Measurements from ENCODE around the gene MYO9A.
"Not testable (repeated sequence)": the region's sequence is repeated elsewhere in the genome, so short reads cannot be mapped to it uniquely, and the experiment has no call there.

MYO9A gene

DNA sequence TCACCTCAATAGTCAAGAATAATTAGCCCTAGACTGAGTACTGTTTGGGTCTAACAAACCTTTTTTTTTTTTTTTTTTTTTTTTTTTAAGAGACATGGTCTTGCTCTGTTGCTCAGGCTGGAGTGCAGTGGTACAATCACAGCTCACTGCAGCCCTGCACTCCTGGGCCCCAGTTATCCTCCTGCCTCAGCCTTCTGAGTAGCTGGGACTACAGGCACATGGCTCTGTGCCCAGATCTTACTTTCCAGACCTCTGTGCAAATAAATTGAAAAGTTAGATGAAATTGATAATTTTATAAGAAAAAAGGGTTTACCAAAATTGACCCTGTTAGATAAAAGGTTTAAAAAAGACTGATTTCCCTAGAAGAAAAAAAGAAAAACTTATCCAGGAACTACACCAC, 228.6 kb downstream of the MYO9A start:
- H3K4me3 Mint-ChIP-seq, result no peak overlapping the region
- H3K9me3 Mint-ChIP-seq, result no peaks in the 10 kb centered on the region
- H3K27ac Mint-ChIP-seq, result no peak overlapping the region
- peaks cover 50% of the 10 kb centered on the region for H3K36me3 Mint-ChIP-seq (ENCODE audit: low read depth)
- H3K4me1 Mint-ChIP-seq, result no peaks in the 10 kb centered on the region
- no peaks in the 10 kb centered on the region for H3K27me3 Mint-ChIP-seq (ENCODE audit: low read depth)
- no peak for TF ChIP-seq CTCF (IDR thresholded peaks at IDR 0.05; ENCODE audit: unreplicated experiment in 3 of 3)

DNA sequence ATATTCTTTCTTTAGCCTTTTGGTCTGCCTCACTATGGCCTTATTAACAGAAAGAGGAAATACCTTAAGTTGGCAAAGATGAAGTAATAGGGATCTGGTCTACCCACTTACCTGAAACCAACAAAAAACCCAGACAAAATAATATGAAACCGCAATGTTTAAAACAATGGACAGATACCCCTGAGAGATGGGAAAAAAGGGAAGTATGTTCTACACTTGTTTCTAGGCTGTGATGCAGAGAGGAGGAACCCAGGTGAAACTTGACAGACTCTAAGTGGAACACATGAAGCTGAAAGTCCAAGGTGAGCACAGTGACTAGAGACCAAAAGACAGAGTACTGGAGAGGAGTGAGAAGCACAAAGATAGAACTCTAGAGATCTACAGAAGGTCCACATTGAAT, 229.2 kb downstream of the MYO9A start:
- Mint-ChIP-seq H3K27me3 (ENCODE audit: low read depth) (no peaks in the 10 kb centered on the region), H3K4me1 (no peaks in the 10 kb centered on the region)
- no peak for TF ChIP-seq CTCF (IDR thresholded peaks at IDR 0.05; ENCODE audit: unreplicated experiment in 3 of 3)

GRCh38 chr15:71885390-71885789, 232.6 kb downstream of the MYO9A start:
- Mint-ChIP-seq H3K27me3 (ENCODE audit: low read depth) (no peaks in the 10 kb centered on the region), H3K4me1 (no peaks in the 10 kb centered on the region), H3K9me3 (no peaks in the 10 kb centered on the region), H3K27ac (no peak overlapping the region), H3K4me3 (no peak overlapping the region), H3K36me3 (ENCODE audit: low read depth) (peaks cover 50% of the 10 kb centered on the region)
- TF ChIP-seq CTCF (IDR thresholded peaks at IDR 0.05; ENCODE audit: unreplicated experiment in 3 of 3), result no peak

More for the DNA sequence above, 229.2 kb downstream of the MYO9A start:
- H3K27ac Mint-ChIP-seq, result no peak overlapping the region
- peaks cover 50% of the 10 kb centered on the region for H3K36me3 Mint-ChIP-seq (ENCODE audit: low read depth)
- no peaks in the 10 kb centered on the region for H3K9me3 Mint-ChIP-seq
- no peak overlapping the region for H3K4me3 Mint-ChIP-seq

DNA sequence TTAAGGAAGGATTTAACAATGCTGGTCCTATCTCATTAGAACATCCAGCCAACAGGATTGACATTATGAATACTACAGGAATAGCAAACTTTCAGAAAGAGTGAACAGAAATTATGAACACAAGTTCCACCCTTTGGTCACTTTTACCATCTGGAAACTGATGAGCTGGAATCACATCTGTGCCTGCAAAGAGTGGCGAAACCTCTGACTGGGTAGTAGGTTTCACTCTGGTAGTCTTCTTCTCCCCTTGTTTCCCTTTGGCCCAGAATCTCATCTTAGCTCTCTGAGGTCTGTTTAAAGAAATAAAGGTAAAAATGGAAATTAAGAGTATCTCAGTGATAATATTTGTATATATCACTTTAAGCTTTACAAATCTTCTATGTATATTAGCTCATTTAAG, 234.5 kb downstream of the MYO9A start:
- TF ChIP-seq CTCF (IDR thresholded peaks at IDR 0.05; ENCODE audit: unreplicated experiment in 3 of 3), result no peak
- Mint-ChIP-seq H3K27me3 (ENCODE audit: low read depth) (no peaks in the 10 kb centered on the region), H3K4me3 (no peak overlapping the region), H3K4me1 (no peaks in the 10 kb centered on the region), H3K9me3 (no peaks in the 10 kb centered on the region), H3K27ac (no peak overlapping the region), H3K36me3 (ENCODE audit: low read depth) (peaks cover 60% of the 10 kb centered on the region)

DNA sequence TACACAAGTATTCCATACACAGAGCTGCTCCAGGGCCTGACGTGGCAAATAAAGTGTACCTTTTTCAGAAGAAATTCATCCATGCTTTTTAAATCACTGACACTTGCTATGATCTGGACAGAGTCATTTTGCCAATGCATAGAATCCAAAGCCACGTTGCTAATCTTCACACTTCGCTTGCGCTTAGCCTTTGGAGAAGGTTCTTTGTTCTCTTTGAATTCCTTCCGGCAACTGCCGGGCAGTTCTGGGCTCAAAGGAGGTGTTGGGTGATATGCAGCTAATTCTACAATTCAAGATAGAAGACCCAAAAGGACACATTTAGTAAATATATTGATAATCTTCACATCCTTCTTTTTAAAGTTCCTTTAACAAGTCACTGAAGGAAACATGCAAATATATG, 237.7 kb downstream of the MYO9A start:
- Mint-ChIP-seq H3K27ac (no peak overlapping the region), H3K4me3 (no peak overlapping the region), H3K27me3 (ENCODE audit: low read depth) (no peaks in the 10 kb centered on the region), H3K36me3 (ENCODE audit: low read depth) (peaks cover 56% of the 10 kb centered on the region), H3K4me1 (no peaks in the 10 kb centered on the region), H3K9me3 (no peaks in the 10 kb centered on the region)
- TF ChIP-seq CTCF (IDR thresholded peaks at IDR 0.05; ENCODE audit: unreplicated experiment in 3 of 3), result no peak

DNA sequence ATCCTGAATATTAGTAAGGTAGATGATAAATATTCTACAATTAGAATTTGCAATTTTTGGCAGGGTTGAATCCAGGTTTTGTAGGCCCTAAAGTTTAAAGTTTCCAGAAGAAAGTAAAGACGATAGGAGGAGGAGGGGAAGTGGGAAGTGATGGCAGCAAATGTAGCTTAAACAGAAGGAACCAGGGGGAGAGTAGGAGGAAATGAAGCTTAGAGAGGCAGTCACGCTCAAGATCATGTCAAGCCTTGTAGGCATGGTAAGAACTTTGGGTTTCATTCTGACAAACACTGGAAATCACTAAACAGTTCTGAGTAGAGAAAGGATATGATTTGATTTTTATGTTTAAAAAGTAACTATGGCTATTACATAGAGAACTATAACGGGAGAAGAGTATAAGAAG, 243.7 kb downstream of the MYO9A start:
- Mint-ChIP-seq H3K9me3 (no peaks in the 10 kb centered on the region), H3K4me1 (peaks cover 9% of the 10 kb centered on the region)

GRCh38 chr15:71858232-71858631, 259.7 kb downstream of the MYO9A start:
- not testable (repeated sequence) for H3K9me3 Mint-ChIP-seq, H3K4me1 Mint-ChIP-seq
- H3K36me3 Mint-ChIP-seq (ENCODE audit: low read depth), result peaks cover 55% of the 10 kb centered on the region

More for the DNA sequence above, 243.7 kb downstream of the MYO9A start:
- Mint-ChIP-seq H3K27ac (no peak overlapping the region), H3K36me3 (ENCODE audit: low read depth) (peaks cover 45% of the 10 kb centered on the region), H3K4me3 (no peak overlapping the region), H3K27me3 (ENCODE audit: low read depth) (no peaks in the 10 kb centered on the region)
- TF ChIP-seq CTCF (IDR thresholded peaks at IDR 0.05; ENCODE audit: unreplicated experiment in 3 of 3), result no peak

More at GRCh38 chr15:71858232-71858631, 259.7 kb downstream of the MYO9A start:
- not testable (repeated sequence) for H3K4me3 Mint-ChIP-seq; H3K27ac Mint-ChIP-seq; H3K27me3 Mint-ChIP-seq (ENCODE audit: low read depth)

Measured in nephron (organoid).